Measurements from ENCODE around the gene TARS3. TPM values are rescaled to one million over a fixed set of nuclear protein-coding genes. Genes with fewer than 3 reads are reported as not detected.

Gene TARS3
- total and polyA plus RNA-seq, 7 donors, result 11.1 to 40.2 (median 35.0) TPM

DNA sequence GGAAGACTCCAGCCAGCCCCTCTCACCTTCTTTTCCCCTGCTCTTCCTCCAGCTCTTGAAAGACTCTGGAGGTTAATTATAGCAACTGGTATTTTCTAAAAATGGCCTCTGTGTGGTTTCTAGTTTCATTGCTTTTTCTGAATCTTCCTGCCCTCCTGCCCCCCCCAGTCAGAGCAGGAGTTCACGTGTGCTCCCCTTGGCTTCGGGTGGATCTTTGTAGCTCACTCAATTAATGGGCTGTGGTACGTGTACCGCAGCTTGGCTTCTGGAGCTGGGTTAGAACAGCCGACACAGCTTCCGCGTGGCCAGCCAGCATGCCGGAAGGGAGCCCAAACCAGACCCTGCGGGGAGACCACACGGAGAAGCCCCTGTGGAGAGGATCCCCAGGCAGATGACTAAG is 103.6 kb downstream of the TARS3 start:
- Histone ChIP-seq H3K27me3 (ENCODE audit: insufficient read depth in 3 of 3, low read length in 2 of 3) (no peaks in the 10 kb centered on the region), H3K36me3 (ENCODE audit: insufficient read depth in 1 of 2, low read depth in 1 of 2) (no peaks in the 10 kb centered on the region), H3K4me3 (peak overlapping the region; percentile 43), H3K27ac (peak overlapping the region; percentile 78), H3K9me3 (no peaks in the 10 kb centered on the region), H3K4me1 (peaks cover 50% of the 10 kb centered on the region)
- WGBS, 3 donors, result 29 to 37% (median 32%) methylated on average over 10 of the region's 10 CpGs
- TF ChIP-seq, protein P1, sequence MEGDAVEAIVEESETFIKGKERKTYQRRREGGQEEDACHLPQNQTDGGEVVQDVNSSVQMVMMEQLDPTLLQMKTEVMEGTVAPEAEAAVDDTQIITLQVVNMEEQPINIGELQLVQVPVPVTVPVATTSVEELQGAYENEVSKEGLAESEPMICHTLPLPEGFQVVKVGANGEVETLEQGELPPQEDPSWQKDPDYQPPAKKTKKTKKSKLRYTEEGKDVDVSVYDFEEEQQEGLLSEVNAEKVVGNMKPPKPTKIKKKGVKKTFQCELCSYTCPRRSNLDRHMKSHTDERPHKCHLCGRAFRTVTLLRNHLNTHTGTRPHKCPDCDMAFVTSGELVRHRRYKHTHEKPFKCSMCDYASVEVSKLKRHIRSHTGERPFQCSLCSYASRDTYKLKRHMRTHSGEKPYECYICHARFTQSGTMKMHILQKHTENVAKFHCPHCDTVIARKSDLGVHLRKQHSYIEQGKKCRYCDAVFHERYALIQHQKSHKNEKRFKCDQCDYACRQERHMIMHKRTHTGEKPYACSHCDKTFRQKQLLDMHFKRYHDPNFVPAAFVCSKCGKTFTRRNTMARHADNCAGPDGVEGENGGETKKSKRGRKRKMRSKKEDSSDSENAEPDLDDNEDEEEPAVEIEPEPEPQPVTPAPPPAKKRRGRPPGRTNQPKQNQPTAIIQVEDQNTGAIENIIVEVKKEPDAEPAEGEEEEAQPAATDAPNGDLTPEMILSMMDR (IDR thresholded peaks at IDR 0.05), result no peak
- ATAC-seq (peak; percentile 68 to 80 (median 74)), DNase-seq (peak in 1 of 2 donors; percentile 62)
- intact Hi-C loops (cut with DNase I), result no loop called here

DNA sequence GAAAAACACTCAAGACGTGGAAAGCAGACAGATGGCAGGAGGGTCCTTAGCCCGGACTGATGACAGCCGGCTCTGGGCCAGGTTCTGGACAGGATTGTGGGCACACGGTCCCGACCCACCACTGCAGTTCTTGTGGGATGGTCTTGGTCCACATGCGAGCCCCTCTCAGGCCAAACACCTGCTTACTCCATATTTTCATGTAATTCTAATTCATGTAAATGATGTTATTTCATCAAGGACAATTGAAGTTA is 104.7 kb downstream of the TARS3 start:
- Histone ChIP-seq H3K4me1 (peaks cover 50% of the 10 kb centered on the region), H3K36me3 (ENCODE audit: insufficient read depth in 1 of 2, low read depth in 1 of 2) (no peaks in the 10 kb centered on the region), H3K27ac (no peak overlapping the region), H3K9me3 (no peaks in the 10 kb centered on the region), H3K27me3 (ENCODE audit: insufficient read depth in 3 of 3, low read length in 2 of 3) (no peaks in the 10 kb centered on the region), H3K4me3 (no peak overlapping the region)
- DNase-seq (no peak), ATAC-seq (no peak)
- intact Hi-C loops (cut with DNase I), result loop anchor here in 1 of 2 donors (5.0 kb wide), 2 partner anchors 117 to 172 kb away; no protein-coding TSS in a partner anchor
- TF ChIP-seq, protein P1 (IDR thresholded peaks at IDR 0.05), result no peak
- 68 to 88% (median 85%) methylated on average over 6 of the region's 6 CpGs for WGBS, 3 donors

DNA sequence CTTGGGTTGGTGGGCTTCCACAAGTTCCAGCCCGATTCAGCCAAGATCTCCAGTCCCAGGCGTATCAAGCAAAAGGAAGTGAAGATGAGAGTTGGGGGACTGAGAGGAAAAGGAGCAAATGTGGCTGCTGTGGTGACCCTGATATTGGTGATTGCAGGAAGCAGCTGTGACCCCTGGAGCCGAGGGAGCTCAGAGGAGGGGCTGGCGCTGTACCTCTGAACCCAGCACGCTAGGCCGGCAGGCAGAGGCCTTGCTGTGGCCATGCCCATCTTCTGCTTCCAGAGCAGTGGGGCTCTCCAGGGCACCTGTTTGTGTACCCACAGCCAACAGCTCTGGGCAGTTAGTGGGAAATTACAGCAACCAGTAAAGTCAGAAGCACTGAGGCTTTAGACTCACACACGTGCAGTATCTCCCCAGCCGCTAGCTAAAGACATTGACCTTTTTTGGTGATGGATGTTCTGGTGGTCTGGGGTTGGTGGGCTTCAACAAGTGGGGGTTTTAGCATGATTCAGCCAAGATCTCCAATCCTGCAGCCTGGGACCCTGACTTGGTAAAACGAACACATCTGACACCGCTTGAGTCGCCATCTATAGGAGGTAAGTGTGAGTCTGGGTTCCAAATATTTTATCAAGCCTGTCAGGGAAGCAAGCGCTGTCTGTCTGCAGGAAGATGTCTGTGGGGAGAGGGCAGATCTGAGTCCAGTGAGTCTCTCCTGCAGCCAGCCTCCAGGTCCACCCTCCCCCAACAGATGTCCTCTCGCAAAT is 105.2 kb downstream of the TARS3 start:
- WGBS, 3 donors, result 55 to 68% (median 61%) methylated on average over 13 of the region's 13 CpGs
- no peaks in the 10 kb centered on the region for H3K36me3 ChIP-seq (ENCODE audit: insufficient read depth in 1 of 2, low read depth in 1 of 2)
- ATAC-seq (no peak), DNase-seq (no peak)
- H3K27ac ChIP-seq, result peak overlapping the region; percentile 37
- no peak overlapping the region for H3K4me3 ChIP-seq
- no peaks in the 10 kb centered on the region for H3K27me3 ChIP-seq (ENCODE audit: insufficient read depth in 3 of 3, low read length in 2 of 3)
- H3K9me3 ChIP-seq, result no peaks in the 10 kb centered on the region
- TF ChIP-seq, protein P1 (IDR thresholded peaks at IDR 0.05), result no peak
- peaks cover 53% of the 10 kb centered on the region for H3K4me1 ChIP-seq
- intact Hi-C loops (cut with DNase I), result loop anchor here in 1 of 2 donors (5.0 kb wide), 2 partner anchors 117 to 172 kb away; no protein-coding TSS in a partner anchor

DNA sequence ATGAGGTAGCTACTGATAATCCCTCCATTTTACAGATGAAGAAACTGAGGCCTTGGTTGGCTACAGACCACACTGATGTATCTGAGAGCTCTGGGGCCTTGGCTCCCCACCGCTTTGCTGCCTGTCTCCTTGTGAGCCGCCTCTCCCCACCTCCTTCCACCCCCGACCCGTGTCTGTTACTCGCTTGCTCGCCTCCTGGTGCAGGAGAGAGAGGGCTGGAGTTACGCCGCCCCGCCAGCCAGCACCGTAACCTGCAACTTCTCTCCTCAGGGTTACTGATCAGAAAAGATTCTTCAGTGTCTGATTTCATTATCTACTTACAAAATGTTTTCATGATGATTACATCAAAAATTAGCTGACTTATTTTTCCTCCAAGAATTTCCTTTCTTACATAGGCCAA is 106.2 kb downstream of the TARS3 start:
- ATAC-seq, result no peak
- no peaks in the 10 kb centered on the region for H3K9me3 ChIP-seq
- intact Hi-C loops (cut with DNase I), result loop anchor here in 1 of 2 donors (5.0 kb wide), 2 partner anchors 116 to 171 kb away; no protein-coding TSS in a partner anchor
- no peaks in the 10 kb centered on the region for H3K27me3 ChIP-seq (ENCODE audit: insufficient read depth in 3 of 3, low read length in 2 of 3)
- H3K4me1 ChIP-seq, result peaks cover 57% of the 10 kb centered on the region
- DNase-seq, result no peak
- H3K36me3 ChIP-seq (ENCODE audit: insufficient read depth in 1 of 2, low read depth in 1 of 2), result no peaks in the 10 kb centered on the region
- TF ChIP-seq, protein P1 (IDR thresholded peaks at IDR 0.05), result no peak
- no peak overlapping the region for H3K4me3 ChIP-seq
- WGBS, 3 donors, result 75 to 95% (median 82%) methylated on average over 10 of the region's 10 CpGs
- no peak overlapping the region for H3K27ac ChIP-seq
